K562 (cell line): ENCODE results near the gene LTBP4. TPM values are rescaled to one million over a fixed set of nuclear protein-coding genes. Genes with fewer than 3 reads are reported as not detected.

Source experiments
- ATF1 ChIP-seq, 2 experiments: fragments of 450-650 bp in 1 of 2; IDR thresholded peaks; 2 replicates each; pipeline ENCODE4 v1.6.1; 2016; ENCODE audit warnings: missing compliant biosample characterization in 1 of 2, missing genetic modification characterization in 1 of 2
- ATF7 ChIP-seq: fragments of 450-650 bp; IDR thresholded peaks from 2 replicates; pipeline ENCODE4 v1.7.1; 2014; ENCODE audit warnings: mild to moderate bottlenecking, moderate library complexity
- CHAMP1 ChIP-seq: fragments of 450-650 bp; IDR thresholded peaks from 2 replicates; pipeline ENCODE4 v1.6.1; 2016; ENCODE audit warnings: mild to moderate bottlenecking
- E2F3 ChIP-seq: fragments of 250-450 bp; sonication (Bioruptor Pico); IDR thresholded peaks from 2 replicates; pipeline ENCODE4 v1.4.0; 2020; ENCODE audit warnings: mild to moderate bottlenecking
- ETV5 ChIP-seq: sonication (generic); formaldehyde crosslinking; IDR thresholded peaks from 2 replicates; pipeline ENCODE4 v1.4.0; 2020; ENCODE audit warnings: low read depth, mild to moderate bottlenecking, missing genetic modification reagents
- GABPB1 ChIP-seq: sonication (generic); formaldehyde crosslinking; IDR thresholded peaks from 2 replicates; pipeline ENCODE4 v1.8.0; 2022; ENCODE audit warnings: mild to moderate bottlenecking, missing genetic modification reagents
- MTA1 ChIP-seq: fragments of 450-650 bp; IDR thresholded peaks from 2 replicates; pipeline ENCODE4 v1.6.1; 2017; ENCODE audit warnings: borderline replicate concordance
- SMAD3 ChIP-seq: fragments of 450-650 bp; formaldehyde crosslinking; conservative IDR thresholded peaks from 2 replicates; pipeline ENCODE4 v1.4.0; 2020; ENCODE audit warnings: mild to moderate bottlenecking
- SPI1 ChIP-seq: IDR thresholded peaks from 2 replicates; pipeline ENCODE4 v1.6.1; 2011; ENCODE audit warnings: low read depth, low read length, control low read depth, borderline replicate concordance
- SREBF1 ChIP-seq: fragments of 150-350 bp; IDR thresholded peaks from 2 replicates; pipeline ENCODE4 v1.6.1; 2014; ENCODE audit warnings: antibody characterized with exemption, low read depth, low read length, borderline replicate concordance
- TEAD1 ChIP-seq, 2 experiments: fragments of 450-650 bp in 1 of 2; sonication (generic) in 1 of 2; formaldehyde crosslinking; IDR thresholded peaks; 2 replicates each; pipeline versions ENCODE4 v1.4.0 to v1.8.0; 2020 to 2022; ENCODE audit warnings: mild to moderate bottlenecking in 2 of 2, missing genetic modification reagents in 1 of 2
- ZNF175 ChIP-seq: fragments of 200-800 bp; sonication (Bioruptor generic); IDR thresholded peaks from 2 replicates; pipeline ENCODE4 v1.6.1; 2016; ENCODE audit warnings: low read depth, mild to moderate bottlenecking, missing genetic modification characterization, missing compliant biosample characterization
- ZNF3 ChIP-seq: fragments of 250-450 bp; sonication (Bioruptor Pico); IDR thresholded peaks from 2 replicates; pipeline ENCODE4 v1.5.0; 2021; ENCODE audit warnings: mild to moderate bottlenecking, moderate library complexity
- polyA plus RNA-seq, 8 experiments: library from polyadenylated mRNA; depleted of rRNA in 4 of 8; stranded (reverse) in 5 of 8; unstranded in 3 of 8; fragments of >200 nt; fragmentation: Nextera tagmentation in 2 of 8; fragmentation: Illumina TruSeq in 1 of 8; extraction: Ambion mirVana in 2 of 8; extraction: Trizol in 1 of 8; gene quantifications; 2 replicates each; pipeline versions ENCODE4 v1.2.1 to v1.2.3, GENCODE V29; 2011 to 2014; ENCODE audit warnings: inconsistent platforms in 1 of 8, missing spikeins in 1 of 8
- total RNA-seq, 7 experiments: library from RNA; depleted of rRNA in 6 of 7; stranded (reverse); fragments of >200 nt in 6 of 7; fragmentation: Illumina TruSeq in 2 of 7; extraction: Trizol in 2 of 7; gene quantifications; 2 replicates each; pipeline versions ENCODE4 v1.2.1 to v1.2.3, GENCODE V29; 2011 to 2021; ENCODE audit warnings: low replicate concordance in 1 of 7
- TF ChIP-seq, protein P1 (sequence below): fragments of 450-650 bp; IDR thresholded peaks from 2 replicates; pipeline ENCODE4 v1.6.1; 2014; ENCODE audit warnings: low read depth, mild to moderate bottlenecking, moderate library complexity, borderline replicate concordance
- TF ChIP-seq, protein P2 (sequence below): fragments of 450-650 bp; IDR thresholded peaks from 2 replicates; pipeline ENCODE4 v1.6.1; 2016
- TF ChIP-seq, protein P3 (sequence below), 2 experiments: fragments of 450-650 bp; conservative IDR thresholded peaks; 2 replicates each; pipeline ENCODE4 v1.6.1; 2017; ENCODE audit warnings: mild to moderate bottlenecking in 2 of 2, moderate library complexity in 2 of 2
- TF ChIP-seq, protein P4 (sequence below), 2 experiments: fragments of 200-800 bp in 1 of 2; sonication (Bioruptor generic) in 1 of 2; sonication (generic) in 1 of 2; formaldehyde crosslinking in 1 of 2; IDR thresholded peaks in 1 of 2; conservative IDR thresholded peaks in 1 of 2; 2 replicates each; pipeline versions ENCODE4 v1.5.0 to v1.6.1; 2016 to 2020; ENCODE audit warnings: missing compliant biosample characterization in 1 of 2, missing genetic modification characterization in 1 of 2, missing genetic modification reagents in 1 of 2

Gene LTBP4
- total and polyA plus RNA-seq, 9 of the 15 experiments (the other 6 are each of a cell fraction or from before 2014, with no cell fraction given), result 0.35 to 160 (median 31.6) TPM

GRCh38 chr19:40578442-40578908 lies 22.7 kb upstream of the LTBP4 start (continued):
- TF ChIP-seq SMAD3 (CRISPR knock-in tag) (no peak), MTA1 (peak; percentile 56; the same call in 1 of the 2 replicates), CHAMP1 (no peak), GABPB1 (peak; percentile 77; the same call in 1 of the 2 replicates), ETV5 (CRISPR knock-in tag) (no peak), ZNF3 (no peak), TEAD1 (CRISPR knock-in tag; IDR thresholded peaks at IDR 0.05) (peak in 1 of 2 experiments; percentile 21; a peak in 1 of 4 replicates), SREBF1 (peak; percentile 64; the same call in 1 of the 2 replicates), E2F3 (peak; percentile 36; the same call in 1 of the 2 replicates), SPI1 (peak; percentile 82), ATF1 (CRISPR knock-in tag; IDR thresholded peaks at IDR 0.05) (no peak), ATF1 (tag; IDR thresholded peaks at IDR 0.05) (peak; percentile 82), ZNF175 (CRISPR knock-in tag) (peak; percentile 93), ATF7 (0 out of 2 replicates have a peak, but pooled peaks have one; percentile 40)
- TF ChIP-seq, protein P1, sequence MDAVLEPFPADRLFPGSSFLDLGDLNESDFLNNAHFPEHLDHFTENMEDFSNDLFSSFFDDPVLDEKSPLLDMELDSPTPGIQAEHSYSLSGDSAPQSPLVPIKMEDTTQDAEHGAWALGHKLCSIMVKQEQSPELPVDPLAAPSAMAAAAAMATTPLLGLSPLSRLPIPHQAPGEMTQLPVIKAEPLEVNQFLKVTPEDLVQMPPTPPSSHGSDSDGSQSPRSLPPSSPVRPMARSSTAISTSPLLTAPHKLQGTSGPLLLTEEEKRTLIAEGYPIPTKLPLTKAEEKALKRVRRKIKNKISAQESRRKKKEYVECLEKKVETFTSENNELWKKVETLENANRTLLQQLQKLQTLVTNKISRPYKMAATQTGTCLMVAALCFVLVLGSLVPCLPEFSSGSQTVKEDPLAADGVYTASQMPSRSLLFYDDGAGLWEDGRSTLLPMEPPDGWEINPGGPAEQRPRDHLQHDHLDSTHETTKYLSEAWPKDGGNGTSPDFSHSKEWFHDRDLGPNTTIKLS, result peak; percentile 93
- TF ChIP-seq, protein P2, sequence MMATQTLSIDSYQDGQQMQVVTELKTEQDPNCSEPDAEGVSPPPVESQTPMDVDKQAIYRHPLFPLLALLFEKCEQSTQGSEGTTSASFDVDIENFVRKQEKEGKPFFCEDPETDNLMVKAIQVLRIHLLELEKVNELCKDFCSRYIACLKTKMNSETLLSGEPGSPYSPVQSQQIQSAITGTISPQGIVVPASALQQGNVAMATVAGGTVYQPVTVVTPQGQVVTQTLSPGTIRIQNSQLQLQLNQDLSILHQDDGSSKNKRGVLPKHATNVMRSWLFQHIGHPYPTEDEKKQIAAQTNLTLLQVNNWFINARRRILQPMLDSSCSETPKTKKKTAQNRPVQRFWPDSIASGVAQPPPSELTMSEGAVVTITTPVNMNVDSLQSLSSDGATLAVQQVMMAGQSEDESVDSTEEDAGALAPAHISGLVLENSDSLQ, result peak; percentile 46
- TF ChIP-seq, protein P3, sequence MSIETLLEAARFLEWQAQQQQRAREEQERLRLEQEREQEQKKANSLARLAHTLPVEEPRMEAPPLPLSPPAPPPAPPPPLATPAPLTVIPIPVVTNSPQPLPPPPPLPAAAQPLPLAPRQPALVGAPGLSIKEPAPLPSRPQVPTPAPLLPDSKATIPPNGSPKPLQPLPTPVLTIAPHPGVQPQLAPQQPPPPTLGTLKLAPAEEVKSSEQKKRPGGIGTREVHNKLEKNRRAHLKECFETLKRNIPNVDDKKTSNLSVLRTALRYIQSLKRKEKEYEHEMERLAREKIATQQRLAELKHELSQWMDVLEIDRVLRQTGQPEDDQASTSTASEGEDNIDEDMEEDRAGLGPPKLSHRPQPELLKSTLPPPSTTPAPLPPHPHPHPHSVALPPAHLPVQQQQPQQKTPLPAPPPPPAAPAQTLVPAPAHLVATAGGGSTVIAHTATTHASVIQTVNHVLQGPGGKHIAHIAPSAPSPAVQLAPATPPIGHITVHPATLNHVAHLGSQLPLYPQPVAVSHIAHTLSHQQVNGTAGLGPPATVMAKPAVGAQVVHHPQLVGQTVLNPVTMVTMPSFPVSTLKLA (conservative IDR thresholded peaks at IDR 0.05), result peak; percentile 18 to 45; a peak in 2 of 4 replicates
- TF ChIP-seq, protein P4, sequence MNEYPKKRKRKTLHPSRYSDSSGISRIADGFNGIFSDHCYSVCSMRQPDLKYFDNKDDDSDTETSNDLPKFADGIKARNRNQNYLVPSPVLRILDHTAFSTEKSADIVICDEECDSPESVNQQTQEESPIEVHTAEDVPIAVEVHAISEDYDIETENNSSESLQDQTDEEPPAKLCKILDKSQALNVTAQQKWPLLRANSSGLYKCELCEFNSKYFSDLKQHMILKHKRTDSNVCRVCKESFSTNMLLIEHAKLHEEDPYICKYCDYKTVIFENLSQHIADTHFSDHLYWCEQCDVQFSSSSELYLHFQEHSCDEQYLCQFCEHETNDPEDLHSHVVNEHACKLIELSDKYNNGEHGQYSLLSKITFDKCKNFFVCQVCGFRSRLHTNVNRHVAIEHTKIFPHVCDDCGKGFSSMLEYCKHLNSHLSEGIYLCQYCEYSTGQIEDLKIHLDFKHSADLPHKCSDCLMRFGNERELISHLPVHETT (CRISPR knock-in tag; conservative IDR thresholded peaks at IDR 0.05 in 1 of 2, IDR thresholded peaks at IDR 0.05 in 1 of 2), result no peak
